NB4 (cell line): ENCODE measurements around the gene LGALS7.

Source experiments
- DNase-seq: peaks from one replicate; pipeline ENCODE4 v3.0.0; 2010; ENCODE audit warnings: low read depth
- H3K4me3 ChIP-seq: one replicate; pipeline ENCODE4 v1.5.1; 2011; ENCODE audit warnings: mild to moderate bottlenecking, low read depth, low read length, moderate library complexity
- CTCF ChIP-seq: IDR thresholded peaks from one replicate; pipeline ENCODE4 v1.5.1; 2012; ENCODE audit warnings: low read depth, low read length
- MAX ChIP-seq: IDR thresholded peaks from 2 replicates; pipeline ENCODE4 v1.6.1; 2011; ENCODE audit warnings: low read depth, low read length
- MYC ChIP-seq: IDR thresholded peaks from 2 replicates; pipeline ENCODE4 v1.6.1; 2011; ENCODE audit warnings: low read depth, low read length
- POLR2A ChIP-seq: IDR thresholded peaks from 2 replicates; pipeline ENCODE4 v1.6.1; 2011; ENCODE audit warnings: mild to moderate bottlenecking; ENCODE audit not compliant: insufficient read length; ENCODE audit errors: extremely low read depth

The LGALS7 gene

GRCh38 chr19:38745316-38745715, 28.0 kb downstream of the LGALS7 start:
- H3K4me3 ChIP-seq = no peak overlapping the region
- TF ChIP-seq CTCF (no peak), MYC (no peak), MAX (no peak), POLR2A (no peak)
- no peak for DNase-seq

- TF ChIP-seq CTCF = no peak
- no peak for TF ChIP-seq POLR2A
- TF ChIP-seq MAX = no peak
- DNase-seq = no peak
- H3K4me3 ChIP-seq = no peak overlapping the region
These were observed 28.4 kb downstream of the LGALS7 start for GRCh38 chr19:38744874-38745273.

GRCh38 chr19:38744298-38744681, 29.0 kb downstream of the LGALS7 start, which contains the start of gene CAPN12:
TSS of gene CAPN12 (minus strand) at chr19:38744474. CDS start at chr19:38744165, 309 bp downstream.
- no peak within 1 kb of the TSS for H3K4me3 ChIP-seq
- TF ChIP-seq MAX (no peak), MYC (no peak), POLR2A (no peak), CTCF (no peak)
- DNase-seq = no peak

GRCh38 chr19:38743394-38744297, 29.7 kb downstream of the LGALS7 start:
- TF ChIP-seq MAX (no peak), CTCF (no peak), MYC (no peak), POLR2A (no peak)
- H3K4me3 ChIP-seq = no peak overlapping the region
- no peak for DNase-seq

- no peak for TF ChIP-seq MYC
- TF ChIP-seq POLR2A = no peak
- no peak for TF ChIP-seq CTCF
- TF ChIP-seq MAX = no peak
- DNase-seq = no peak
These were observed 30.4 kb downstream of the LGALS7 start for GRCh38 chr19:38742906-38743305.

GRCh38 chr19:38742296-38742695, 31.0 kb downstream of the LGALS7 start:
- no peak overlapping the region for H3K4me3 ChIP-seq
- TF ChIP-seq POLR2A (no peak), MYC (no peak), MAX (no peak), CTCF (no peak)
- DNase-seq = no peak

More at GRCh38 chr19:38742906-38743305, 30.4 kb downstream of the LGALS7 start:
- no peak overlapping the region for H3K4me3 ChIP-seq
